Measurements from ENCODE around the gene NHS. TPM values are rescaled to one million over a fixed set of nuclear protein-coding genes. Genes with fewer than 3 reads are reported as not detected.

The NHS gene
- total RNA-seq, 2 donors from 2014 or later: under 0.01 to 1.3 TPM

- Histone ChIP-seq H3K36me3 (replicated peaks in 1 of 2; ENCODE audit: insufficient read depth in 1 of 2, low read depth in 2 of 2) (no peaks in the 10 kb centered on the region), H3K4me3 (no peak overlapping the region), H3K9me3 (no peaks in the 10 kb centered on the region), H3K4me1 (no peaks in the 10 kb centered on the region), H3K27ac (no peak overlapping the region), H3K27me3 (no peaks in the 10 kb centered on the region)
- WGBS, 2 donors: 86 to 90% methylated on average over 1 to 3 of the region's 3 CpGs
- no peak for DNase-seq
- ATAC-seq: no peak
- TF ChIP-seq, protein P1, sequence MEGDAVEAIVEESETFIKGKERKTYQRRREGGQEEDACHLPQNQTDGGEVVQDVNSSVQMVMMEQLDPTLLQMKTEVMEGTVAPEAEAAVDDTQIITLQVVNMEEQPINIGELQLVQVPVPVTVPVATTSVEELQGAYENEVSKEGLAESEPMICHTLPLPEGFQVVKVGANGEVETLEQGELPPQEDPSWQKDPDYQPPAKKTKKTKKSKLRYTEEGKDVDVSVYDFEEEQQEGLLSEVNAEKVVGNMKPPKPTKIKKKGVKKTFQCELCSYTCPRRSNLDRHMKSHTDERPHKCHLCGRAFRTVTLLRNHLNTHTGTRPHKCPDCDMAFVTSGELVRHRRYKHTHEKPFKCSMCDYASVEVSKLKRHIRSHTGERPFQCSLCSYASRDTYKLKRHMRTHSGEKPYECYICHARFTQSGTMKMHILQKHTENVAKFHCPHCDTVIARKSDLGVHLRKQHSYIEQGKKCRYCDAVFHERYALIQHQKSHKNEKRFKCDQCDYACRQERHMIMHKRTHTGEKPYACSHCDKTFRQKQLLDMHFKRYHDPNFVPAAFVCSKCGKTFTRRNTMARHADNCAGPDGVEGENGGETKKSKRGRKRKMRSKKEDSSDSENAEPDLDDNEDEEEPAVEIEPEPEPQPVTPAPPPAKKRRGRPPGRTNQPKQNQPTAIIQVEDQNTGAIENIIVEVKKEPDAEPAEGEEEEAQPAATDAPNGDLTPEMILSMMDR (IDR thresholded peaks at IDR 0.05): no peak
- intact Hi-C loops (cut with DNase I): no loop called here
Observed at GRCh38 chrX:17622331-17622730, 247.3 kb downstream of the NHS start.

GRCh38 chrX:17623750-17624149, 248.8 kb downstream of the NHS start:
- intact Hi-C loops (cut with DNase I): no loop called here
- Histone ChIP-seq H3K27ac (no peak overlapping the region), H3K4me3 (no peak overlapping the region), H3K36me3 (replicated peaks in 1 of 2; ENCODE audit: insufficient read depth in 1 of 2, low read depth in 2 of 2) (no peaks in the 10 kb centered on the region), H3K4me1 (no peaks in the 10 kb centered on the region), H3K9me3 (no peaks in the 10 kb centered on the region), H3K27me3 (no peaks in the 10 kb centered on the region)
- no peak for TF ChIP-seq POLR2A (IDR thresholded peaks at IDR 0.05)
- TF ChIP-seq, protein P1 (IDR thresholded peaks at IDR 0.05): no peak
- ATAC-seq (no peak), DNase-seq (no peak)
- 80 to 87% methylated on average over 3 of the region's 3 CpGs for WGBS, 2 donors

DNA sequence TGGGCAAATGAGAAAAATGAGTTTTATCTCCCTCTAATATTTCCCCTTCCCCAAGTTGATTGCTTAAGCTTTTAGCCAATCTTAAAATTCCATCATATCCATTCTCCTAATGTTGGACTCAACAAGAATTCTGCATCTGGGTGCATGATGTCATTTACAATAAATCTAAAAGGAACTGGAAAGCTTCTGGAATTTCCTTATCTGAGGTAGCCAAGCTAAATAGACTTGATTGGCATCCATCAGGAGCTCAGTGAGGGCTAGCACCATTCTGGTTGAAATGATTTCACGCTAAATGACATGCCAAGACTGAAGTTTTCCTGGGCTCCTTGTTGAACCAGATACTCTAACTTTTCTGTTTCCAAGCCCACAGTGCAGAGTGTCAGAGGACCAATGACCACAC, 252.0 kb downstream of the NHS start:
- intact Hi-C loops (cut with DNase I): no loop called here
- no peak for DNase-seq
- WGBS, 2 donors: 70 to 100% methylated on average over 1 of the region's 1 CpG
- Histone ChIP-seq H3K27me3 (no peaks in the 10 kb centered on the region), H3K9me3 (no peaks in the 10 kb centered on the region), H3K27ac (no peak overlapping the region), H3K4me3 (no peak overlapping the region), H3K36me3 (replicated peaks in 1 of 2; ENCODE audit: insufficient read depth in 1 of 2, low read depth in 2 of 2) (no peaks in the 10 kb centered on the region), H3K4me1 (no peaks in the 10 kb centered on the region)
- ATAC-seq: no peak
- TF ChIP-seq, protein P1 (IDR thresholded peaks at IDR 0.05): no peak

- H3K9me3 ChIP-seq: no peaks in the 10 kb centered on the region
- H3K4me1 ChIP-seq: no peaks in the 10 kb centered on the region
- no peaks in the 10 kb centered on the region for H3K27me3 ChIP-seq
- TF ChIP-seq POLR2A (IDR thresholded peaks at IDR 0.05): no peak
- TF ChIP-seq, protein P1 (IDR thresholded peaks at IDR 0.05): no peak
- no peak for ATAC-seq
- DNase-seq: no peak
- intact Hi-C loops (cut with DNase I): no loop called here
- H3K27ac ChIP-seq: no peak overlapping the region
- H3K36me3 ChIP-seq (replicated peaks in 1 of 2; ENCODE audit: insufficient read depth in 1 of 2, low read depth in 2 of 2): no peaks in the 10 kb centered on the region
- no peak overlapping the region for H3K4me3 ChIP-seq
Observed at GRCh38 chrX:17628976-17629375, 254.0 kb downstream of the NHS start.

DNA sequence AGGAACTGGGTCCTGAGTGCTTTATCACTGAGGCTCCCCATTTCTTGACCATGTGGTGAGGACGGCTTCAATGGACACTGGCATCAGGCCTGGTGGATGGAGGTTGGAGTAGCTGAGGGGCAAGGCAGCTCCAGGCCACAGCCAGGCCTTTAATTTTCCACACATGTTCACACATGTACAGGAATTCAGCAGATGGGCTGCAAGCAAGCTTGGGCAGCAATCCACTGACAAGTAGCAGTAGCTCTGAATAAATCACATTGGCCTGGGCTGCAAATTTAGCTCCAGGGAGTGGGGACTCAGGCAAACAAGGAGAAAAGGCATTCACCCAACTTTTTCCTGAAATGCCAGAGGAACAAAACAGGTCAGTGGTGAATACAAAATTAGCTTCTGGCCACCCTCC, 254.5 kb downstream of the NHS start:
- no peak for ATAC-seq
- TF ChIP-seq, protein P1 (IDR thresholded peaks at IDR 0.05): no peak
- TF ChIP-seq POLR2A (IDR thresholded peaks at IDR 0.05): no peak
- no peaks in the 10 kb centered on the region for H3K27me3 ChIP-seq
- no peak for DNase-seq
- WGBS, 2 donors: 92% methylated on average over 1 of the region's 1 CpG; no CpG with 5 or more reads in 1 of the 2 donors
- no peaks in the 10 kb centered on the region for H3K36me3 ChIP-seq (replicated peaks in 1 of 2; ENCODE audit: insufficient read depth in 1 of 2, low read depth in 2 of 2)
- no peaks in the 10 kb centered on the region for H3K9me3 ChIP-seq
- H3K4me3 ChIP-seq: no peak overlapping the region
- intact Hi-C loops (cut with DNase I): no loop called here
- no peaks in the 10 kb centered on the region for H3K4me1 ChIP-seq
- no peak overlapping the region for H3K27ac ChIP-seq

Data from body of pancreas (tissue), 4 donors.